ENCODE measurements around the gene FCRL5.

The FCRL5 gene

GRCh38 chr1:157523774-157524493 lies 28.4 kb downstream of the FCRL5 start:
- no peak for DNase-seq (ENCODE audit: low read depth in 2 of 2)

- no peak for DNase-seq (ENCODE audit: low read depth in 2 of 2)
Observed at GRCh38 chr1:157521056-157521455, 31.3 kb downstream of the FCRL5 start.

DNA sequence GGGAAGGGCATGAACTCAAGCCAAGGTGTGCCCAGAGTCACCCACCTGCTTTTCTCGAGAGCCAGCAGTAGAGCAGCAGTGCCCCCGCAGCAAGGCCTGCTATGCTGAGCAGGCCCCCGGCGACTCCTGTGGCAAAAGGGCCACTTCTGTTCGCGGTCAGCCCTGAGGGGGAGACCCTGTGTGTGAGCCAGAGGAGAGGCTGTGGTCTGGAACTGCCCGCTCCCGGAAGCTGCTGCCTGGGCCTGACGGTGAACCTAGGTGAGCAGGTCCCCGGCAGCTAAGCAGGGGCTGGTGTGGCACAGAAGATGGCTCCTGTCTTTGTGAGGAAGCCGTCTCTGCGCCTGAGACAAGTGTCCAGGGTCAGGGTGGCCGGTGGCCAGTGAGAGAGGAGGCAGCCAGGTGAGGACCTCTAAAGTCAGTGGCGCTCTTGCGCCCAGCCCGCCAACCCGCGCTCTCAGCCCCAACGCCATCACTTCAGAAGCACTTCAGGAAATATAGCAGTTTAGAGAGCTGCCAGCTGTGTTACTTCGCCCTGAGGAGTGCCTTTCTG lies 31.9 kb downstream of the FCRL5 start:
- DNase-seq (ENCODE audit: low read depth in 2 of 2), result no peak

- no peak for DNase-seq (ENCODE audit: low read depth in 2 of 2)
Observed at GRCh38 chr1:157519451-157519850, 32.9 kb downstream of the FCRL5 start.

GRCh38 chr1:157517016-157517415 lies 35.3 kb downstream of the FCRL5 start:
- DNase-seq (ENCODE audit: low read depth in 2 of 2), result no peak

DNA sequence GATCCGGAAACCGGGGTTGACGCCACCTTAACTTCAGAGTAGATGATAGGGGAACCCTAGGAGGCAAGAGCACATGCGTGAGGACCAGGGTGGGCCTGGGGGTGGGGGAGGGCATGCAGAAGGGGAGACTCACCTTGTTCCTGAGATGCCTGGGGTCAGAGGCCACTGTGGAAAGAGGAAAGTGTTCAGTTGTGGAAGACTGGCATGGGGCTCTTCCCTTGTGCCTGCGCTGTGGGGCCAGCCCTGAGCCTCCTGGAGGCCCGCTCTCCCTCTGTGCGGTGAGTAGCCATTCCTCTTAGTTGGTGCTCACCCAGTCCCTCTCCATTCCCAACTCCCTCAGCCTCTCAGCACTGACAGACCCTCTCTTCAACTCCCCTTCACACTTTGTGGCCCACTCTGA lies 36.6 kb downstream of the FCRL5 start:
- no peak for DNase-seq (ENCODE audit: low read depth in 2 of 2)

- no peak for DNase-seq (ENCODE audit: low read depth in 2 of 2)
Observed at GRCh38 chr1:157515141-157515540, 37.2 kb downstream of the FCRL5 start.

DNA sequence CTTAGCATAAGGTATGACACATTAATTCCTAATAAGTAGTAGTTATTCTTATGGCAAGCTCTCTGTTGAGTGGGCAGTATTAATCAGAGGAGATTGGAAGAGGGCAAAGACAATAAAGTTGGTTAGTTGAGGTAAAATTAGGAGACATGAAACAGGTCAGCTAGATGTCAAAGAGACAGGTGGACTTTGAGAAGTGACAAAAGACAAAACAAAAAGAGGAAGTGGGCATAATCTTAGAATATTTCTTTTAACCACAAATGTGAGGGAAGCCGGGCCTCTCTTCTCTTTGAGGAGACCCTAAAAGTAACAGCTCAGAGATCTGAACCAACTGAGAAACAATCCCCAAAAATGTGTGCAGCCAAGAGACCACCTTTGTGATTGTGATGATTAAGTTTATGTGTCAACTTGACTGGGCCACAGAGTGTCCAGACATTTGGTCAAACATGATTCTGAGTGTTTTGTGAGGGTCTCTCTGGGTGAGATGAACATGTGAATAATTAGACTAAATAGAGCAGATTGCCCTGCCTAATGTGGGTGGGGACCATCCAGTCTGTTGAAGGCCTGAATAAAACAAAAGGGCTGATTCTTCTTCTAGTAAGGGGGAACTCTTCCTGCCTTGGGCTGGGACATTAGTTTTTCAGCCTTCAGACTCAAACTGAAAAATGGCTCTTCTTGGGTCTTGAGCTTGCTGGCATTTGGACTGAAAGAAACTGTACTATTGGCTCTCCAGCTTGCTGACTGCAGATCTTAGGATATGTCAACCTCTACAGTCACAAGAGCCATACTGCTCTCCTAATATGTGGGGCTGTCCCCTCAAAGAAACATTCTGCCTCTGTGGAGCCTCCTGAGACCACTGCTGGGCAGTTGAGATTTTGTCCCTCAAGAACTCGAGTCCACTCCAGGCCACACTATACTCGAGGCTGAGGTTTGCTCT lies 40.0 kb downstream of the FCRL5 start:
- no peak for DNase-seq (ENCODE audit: low read depth in 2 of 2)

DNA sequence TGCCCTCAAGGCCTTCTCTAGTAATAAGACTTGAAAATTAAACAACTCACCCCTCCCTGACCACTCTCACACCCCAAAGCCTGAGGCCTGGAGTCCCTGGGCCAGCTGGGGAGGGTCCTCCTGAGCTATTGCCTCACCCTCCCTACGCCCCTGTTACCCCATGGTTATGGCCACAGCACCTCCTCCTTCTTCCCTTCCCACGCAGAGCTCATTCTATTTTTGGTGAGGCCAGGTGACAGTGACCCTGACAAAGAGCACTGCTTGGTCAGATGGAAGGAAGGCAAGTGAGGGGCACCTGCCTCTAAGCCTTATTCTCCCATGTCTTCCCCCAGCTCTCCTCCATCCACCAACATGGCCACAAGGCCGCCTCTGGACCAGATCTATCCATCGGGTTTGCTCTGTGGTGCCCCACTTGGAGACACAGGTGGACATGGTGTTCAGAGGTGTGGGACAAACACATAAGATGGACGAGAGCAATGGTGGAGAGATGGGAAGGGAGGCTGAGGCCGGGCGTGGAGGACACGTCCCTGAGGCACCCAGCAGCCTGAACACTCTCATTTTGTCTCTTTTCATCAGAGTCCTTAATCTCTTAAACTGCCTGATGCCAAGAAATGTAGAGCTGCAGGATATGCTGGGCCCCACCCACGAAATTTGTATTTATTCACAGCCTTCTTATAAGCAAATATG lies 42.6 kb downstream of the FCRL5 start:
- no peak for DNase-seq (ENCODE audit: low read depth in 2 of 2)

DNA sequence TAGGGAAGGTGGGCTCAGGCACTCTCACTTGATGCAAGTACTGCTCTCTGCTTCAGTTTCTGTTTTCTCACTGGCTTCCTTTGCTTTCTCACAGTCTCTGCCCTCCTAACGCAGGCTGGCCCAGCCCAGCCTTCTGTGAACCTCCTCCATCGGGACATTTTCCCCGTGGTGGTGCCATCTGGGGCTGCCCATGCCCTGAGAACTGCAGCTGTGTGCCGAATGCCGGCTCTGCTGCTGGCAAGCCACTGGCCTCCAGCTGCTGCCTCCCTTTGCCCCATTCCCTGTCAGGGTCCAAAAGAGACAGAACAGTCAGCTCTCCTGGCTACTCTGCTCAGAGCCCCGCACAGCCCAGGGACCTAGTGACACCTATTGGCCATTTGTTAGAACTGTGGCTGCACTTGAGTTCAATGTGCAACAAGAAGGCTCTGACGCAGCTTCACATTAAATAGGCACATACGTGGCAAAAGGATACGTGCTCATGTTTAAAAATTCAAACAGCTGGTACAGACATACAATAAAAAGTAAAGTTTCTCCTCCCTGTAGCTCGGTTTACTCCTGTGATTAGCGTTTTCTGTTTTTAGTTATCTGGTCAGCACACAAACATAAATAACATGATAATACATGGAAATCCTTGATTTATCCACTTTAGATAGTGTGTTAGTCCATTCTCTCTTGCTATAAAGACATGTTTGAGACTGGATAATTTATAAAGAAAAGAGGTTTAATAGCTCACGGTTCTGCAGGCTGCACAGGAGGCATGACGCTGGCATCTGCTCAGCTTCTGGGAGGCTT lies 46.6 kb downstream of the FCRL5 start:
- DNase-seq (ENCODE audit: low read depth in 2 of 2), result peak; percentile 19 to 23

GRCh38 chr1:157504646-157505045 lies 47.7 kb downstream of the FCRL5 start:
- no peak for DNase-seq (ENCODE audit: low read depth in 2 of 2)

DNA sequence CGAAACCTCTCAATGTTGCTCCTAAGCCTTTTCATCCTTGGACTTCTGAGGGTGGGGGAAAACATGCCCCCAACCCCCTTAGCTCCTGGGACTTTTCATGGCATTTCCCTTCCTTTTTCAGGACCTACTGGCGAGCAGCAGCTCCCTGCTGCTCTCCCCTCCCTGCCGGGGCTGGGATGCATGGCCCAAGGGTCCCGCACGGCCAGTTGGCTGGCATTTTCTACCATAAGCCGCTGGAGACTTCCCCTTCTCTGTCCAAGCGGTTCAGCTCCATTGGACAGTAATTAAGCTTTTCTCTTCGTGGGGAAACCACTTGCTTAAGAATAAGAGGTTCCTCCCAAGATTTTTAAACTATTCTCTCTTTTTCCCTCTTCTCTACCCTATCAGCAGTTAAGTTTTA lies 52.8 kb downstream of the FCRL5 start:
- no peak for DNase-seq (ENCODE audit: low read depth in 2 of 2)

GRCh38 chr1:157498736-157499090 lies 53.6 kb downstream of the FCRL5 start:
- no peak for DNase-seq (ENCODE audit: low read depth in 2 of 2)

DNA sequence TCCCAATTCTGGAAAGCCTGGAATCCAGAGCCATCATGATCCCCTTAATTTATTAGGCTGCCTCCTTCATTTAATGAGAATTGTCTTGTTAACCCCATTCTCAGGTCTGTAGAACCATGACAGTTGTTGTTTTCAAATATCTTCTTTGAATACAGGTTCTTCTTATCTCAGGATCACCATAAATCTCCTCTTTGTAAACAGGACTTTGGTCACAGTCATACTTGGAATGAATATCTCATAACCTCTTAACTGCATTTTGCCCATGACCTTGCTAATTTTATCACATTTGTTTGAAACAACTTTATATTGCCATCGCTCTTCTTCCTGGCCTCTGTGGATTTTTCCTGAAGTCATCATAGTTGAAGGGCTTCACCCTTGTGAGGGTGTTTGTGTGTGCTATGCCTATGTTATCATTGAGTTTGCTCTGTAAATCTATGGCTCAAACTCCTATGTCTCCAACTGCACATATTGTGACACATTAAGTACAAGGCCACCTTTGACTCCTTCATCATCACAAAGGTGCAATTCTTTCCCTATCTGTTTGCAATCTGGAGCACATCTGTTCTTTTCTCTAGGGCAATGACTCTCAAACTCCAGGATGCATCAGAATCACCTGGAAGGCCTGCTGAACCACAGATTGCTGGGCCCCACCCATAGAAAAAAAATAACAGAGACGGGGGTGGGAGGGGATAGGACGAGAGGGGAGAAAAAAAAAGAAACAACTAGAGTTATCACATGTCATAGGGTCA lies 54.2 kb downstream of the FCRL5 start:
- no peak for DNase-seq (ENCODE audit: low read depth in 2 of 2)

GRCh38 chr1:157497284-157497683 lies 55.0 kb downstream of the FCRL5 start:
- no peak for DNase-seq (ENCODE audit: low read depth in 2 of 2)

- peak in 1 of 2 experiments; percentile 9 for DNase-seq (ENCODE audit: low read depth in 2 of 2)
Observed at GRCh38 chr1:157496121-157496526, 56.2 kb downstream of the FCRL5 start.

DNA sequence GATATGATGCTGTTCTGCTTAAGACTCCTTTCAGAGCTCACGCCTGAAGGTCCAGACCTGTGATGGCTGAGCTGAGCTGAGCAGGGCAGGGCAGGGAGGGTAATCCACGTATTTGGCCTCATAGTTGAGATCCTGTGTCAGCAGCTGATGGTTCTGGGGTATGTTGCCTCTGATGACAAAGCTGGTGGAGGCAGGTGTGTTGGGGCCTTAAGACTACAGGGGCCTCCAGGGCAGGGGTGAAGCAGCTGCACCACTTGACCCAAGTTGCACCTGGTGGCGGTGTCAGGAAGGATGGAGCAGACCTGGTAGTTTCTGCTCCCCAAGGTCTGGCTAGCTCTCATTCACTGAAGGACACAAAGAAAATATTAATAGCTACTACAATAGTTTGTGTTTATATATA lies 57.0 kb downstream of the FCRL5 start:
- no peak for DNase-seq (ENCODE audit: low read depth in 2 of 2)

DNA sequence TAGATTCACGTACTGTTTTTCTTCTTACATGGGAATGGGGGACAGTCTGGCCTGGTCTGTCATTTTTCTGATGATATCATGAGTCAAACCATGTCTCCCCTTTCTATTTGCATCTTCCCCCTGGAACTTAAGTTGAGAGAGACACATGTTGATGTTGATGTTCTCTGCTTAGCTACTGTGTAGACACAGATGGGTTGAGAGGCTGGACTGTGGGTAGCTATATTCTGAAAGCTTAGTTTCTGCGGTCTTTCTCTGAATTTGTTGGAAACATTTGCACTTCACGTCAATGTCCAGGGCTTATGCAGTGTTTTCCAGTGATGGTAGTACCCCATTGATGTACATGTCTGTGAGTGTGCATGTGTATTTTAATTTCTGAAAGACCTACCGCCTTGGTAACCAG lies 58.2 kb downstream of the FCRL5 start:
- no peak for DNase-seq (ENCODE audit: low read depth in 2 of 2)

GRCh38 chr1:157490467-157491165 lies 61.7 kb downstream of the FCRL5 start:
- DNase-seq (ENCODE audit: low read depth in 2 of 2), result peak; percentile 27 to 29

DNA sequence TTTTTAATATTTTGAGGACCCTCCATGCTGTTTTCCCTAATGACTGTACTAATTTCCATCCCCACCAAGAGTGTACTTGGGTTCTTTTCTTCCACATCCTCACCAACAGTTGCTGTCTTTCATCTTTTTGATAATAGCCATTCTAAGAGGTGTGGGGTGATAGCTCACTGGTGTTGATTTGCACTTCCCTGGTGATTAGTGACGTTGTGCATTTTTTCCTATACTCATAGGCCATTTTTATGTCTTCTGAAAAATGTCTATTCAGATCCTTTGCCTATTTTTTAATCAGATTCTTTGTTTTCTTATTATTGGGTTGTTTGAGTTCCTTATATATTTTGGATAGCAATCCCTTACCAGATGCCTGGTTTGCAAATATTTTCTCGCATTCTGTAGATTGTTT lies 64.2 kb downstream of the FCRL5 start:
- DNase-seq (ENCODE audit: low read depth in 2 of 2), result no peak
